ENCODE data around the gene SNRPA1.

- TF ChIP-seq, protein P1, sequence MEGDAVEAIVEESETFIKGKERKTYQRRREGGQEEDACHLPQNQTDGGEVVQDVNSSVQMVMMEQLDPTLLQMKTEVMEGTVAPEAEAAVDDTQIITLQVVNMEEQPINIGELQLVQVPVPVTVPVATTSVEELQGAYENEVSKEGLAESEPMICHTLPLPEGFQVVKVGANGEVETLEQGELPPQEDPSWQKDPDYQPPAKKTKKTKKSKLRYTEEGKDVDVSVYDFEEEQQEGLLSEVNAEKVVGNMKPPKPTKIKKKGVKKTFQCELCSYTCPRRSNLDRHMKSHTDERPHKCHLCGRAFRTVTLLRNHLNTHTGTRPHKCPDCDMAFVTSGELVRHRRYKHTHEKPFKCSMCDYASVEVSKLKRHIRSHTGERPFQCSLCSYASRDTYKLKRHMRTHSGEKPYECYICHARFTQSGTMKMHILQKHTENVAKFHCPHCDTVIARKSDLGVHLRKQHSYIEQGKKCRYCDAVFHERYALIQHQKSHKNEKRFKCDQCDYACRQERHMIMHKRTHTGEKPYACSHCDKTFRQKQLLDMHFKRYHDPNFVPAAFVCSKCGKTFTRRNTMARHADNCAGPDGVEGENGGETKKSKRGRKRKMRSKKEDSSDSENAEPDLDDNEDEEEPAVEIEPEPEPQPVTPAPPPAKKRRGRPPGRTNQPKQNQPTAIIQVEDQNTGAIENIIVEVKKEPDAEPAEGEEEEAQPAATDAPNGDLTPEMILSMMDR (IDR thresholded peaks at IDR 0.05), result no peak
- TF ChIP-seq POLR2A (IDR thresholded peaks at IDR 0.05), result no peak
Measured at GRCh38 chr15:101320501-101321052, 25.5 kb upstream of the SNRPA1 start.

Data from testis (tissue), 2 donors.